Neural progenitor cell (in vitro differentiated cells): ENCODE data around the gene TVP23B. TPM values are rescaled to one million over a fixed set of nuclear protein-coding genes. Genes with fewer than 3 reads are reported as not detected.
"Not testable (repeated sequence)": the region's sequence is repeated elsewhere in the genome, so short reads cannot be mapped to it uniquely, and the experiment has no call there.

Experiments used
- DNase-seq: peaks from one replicate; pipeline ENCODE4 v3.0.0-alpha.2; 2016; ENCODE audit warnings: low spot score
- H2AFZ ChIP-seq: fragments of 200-600 bp; sonication (generic); replicated peaks from 2 replicates; pipeline ENCODE4 v1.6.1; 2016; ENCODE audit warnings: antibody characterized with exemption
- H3F3A ChIP-seq: fragments of 200-600 bp; sonication (generic); 2 replicates; pipeline ENCODE4 v1.6.1; 2016; ENCODE audit warnings: antibody characterized with exemption, low read depth
- H3K27ac ChIP-seq: fragments of 200-600 bp; sonication (generic); 2 replicates; pipeline ENCODE4 v1.5.1; 2016; ENCODE audit warnings: mild to moderate bottlenecking
- H3K27me3 ChIP-seq: fragments of 200-600 bp; sonication (generic); 2 replicates; pipeline ENCODE4 v1.6.1; 2016; ENCODE audit warnings: mild to moderate bottlenecking, moderate library complexity
- H3K36me3 ChIP-seq: fragments of 200-600 bp; sonication (generic); 2 replicates; pipeline ENCODE4 v1.5.1; 2016
- H3K4me1 ChIP-seq: fragments of 200-600 bp; sonication (generic); 2 replicates; pipeline ENCODE4 v1.6.1; 2016; ENCODE audit warnings: mixed run types
- H3K4me2 ChIP-seq: fragments of 200-600 bp; sonication (generic); 2 replicates; pipeline ENCODE4 v1.6.1; 2016
- H3K4me3 ChIP-seq: fragments of 200-600 bp; sonication (generic); 2 replicates; pipeline ENCODE4 v1.5.1; 2016
- H3K79me2 ChIP-seq: fragments of 200-600 bp; sonication (generic); 2 replicates; pipeline ENCODE4 v1.6.1; 2016; ENCODE audit warnings: low read depth
- H3K9ac ChIP-seq: fragments of 200-600 bp; sonication (generic); 2 replicates; pipeline ENCODE4 v1.6.1; 2016
- H3K9me3 ChIP-seq: fragments of 200-600 bp; sonication (generic); 2 replicates; pipeline ENCODE4 v1.5.1; 2016; ENCODE audit warnings: low read depth
- H4K20me1 ChIP-seq: fragments of 200-600 bp; sonication (generic); 2 replicates; pipeline ENCODE4 v1.6.1; 2016; ENCODE audit warnings: low read depth
- H3K27ac Mint-ChIP-seq: 3 replicates; pipeline ENCODE4 v1.8.0; 2021; ENCODE audit warnings: mixed read lengths
- H3K27me3 Mint-ChIP-seq: 2 replicates; pipeline ENCODE4 v1.8.0; 2022; ENCODE audit warnings: low read depth, mild to moderate bottlenecking, inconsistent platforms, moderate library complexity, mixed read lengths; ENCODE audit not compliant: insufficient read depth
- H3K36me3 Mint-ChIP-seq: 3 replicates; pipeline ENCODE4 v1.8.0; 2021; ENCODE audit warnings: mixed read lengths
- H3K4me1 Mint-ChIP-seq: 3 replicates; pipeline ENCODE4 v1.8.0; 2021; ENCODE audit warnings: mixed read lengths
- H3K4me3 Mint-ChIP-seq: 3 replicates; pipeline ENCODE4 v1.8.0; 2021; ENCODE audit warnings: mild to moderate bottlenecking, moderate library complexity, mixed read lengths
- H3K9me3 Mint-ChIP-seq: 3 replicates; pipeline ENCODE4 v1.8.0; 2020; ENCODE audit warnings: mixed read lengths
- CTCF ChIP-seq: fragments of 200-600 bp; sonication (generic); IDR thresholded peaks from 2 replicates; pipeline ENCODE4 v1.5.1; 2017; ENCODE audit warnings: antibody characterized with exemption, mild to moderate bottlenecking
- total RNA-seq: library from RNA; depleted of rRNA; stranded (reverse); fragments of >200 nt; gene quantifications from 2 replicates; pipeline ENCODE4 v1.2.3, GENCODE V29; 2015; ENCODE audit warnings: low replicate concordance

Gene TVP23B
- total RNA-seq, 1 donor from 2014 or later = 49.6 TPM

GRCh38 chr17:18791402-18791801 is 10.4 kb downstream of the TVP23B start:
- not testable (repeated sequence) for H3K27ac ChIP-seq, H3K27me3 Mint-ChIP-seq, H3K36me3 Mint-ChIP-seq, H3K27me3 ChIP-seq, H3K4me1 ChIP-seq, H3F3A ChIP-seq, H2AFZ ChIP-seq, DNase-seq, H3K4me2 ChIP-seq, H3K36me3 ChIP-seq, H3K9ac ChIP-seq, H3K4me1 Mint-ChIP-seq, H3K9me3 ChIP-seq, H3K27ac Mint-ChIP-seq, H3K9me3 Mint-ChIP-seq, H3K4me3 ChIP-seq, H4K20me1 ChIP-seq, H3K4me3 Mint-ChIP-seq
- peak; percentile 25 for TF ChIP-seq CTCF
- H3K79me2 ChIP-seq = peaks cover 27% of the 10 kb centered on the region

GRCh38 chr17:18794841-18795240 is 13.9 kb downstream of the TVP23B start:
- H3K9me3 ChIP-seq, H3K4me1 Mint-ChIP-seq, H3K4me1 ChIP-seq, H3K27me3 Mint-ChIP-seq, DNase-seq, H3F3A ChIP-seq, H2AFZ ChIP-seq, H3K9ac ChIP-seq, H3K9me3 Mint-ChIP-seq, H3K4me3 Mint-ChIP-seq, H3K4me3 ChIP-seq, H4K20me1 ChIP-seq, H3K27me3 ChIP-seq, H3K4me2 ChIP-seq, H3K36me3 ChIP-seq, H3K27ac Mint-ChIP-seq: not testable (repeated sequence)
- peaks cover 13% of the 10 kb centered on the region for H3K79me2 ChIP-seq
- peaks cover 10% of the 10 kb centered on the region for H3K36me3 Mint-ChIP-seq
- peak overlapping the region; percentile 23 for H3K27ac ChIP-seq

GRCh38 chr17:18796887-18797286 is 15.9 kb downstream of the TVP23B start:
- H3K4me3 Mint-ChIP-seq, H3K27me3 ChIP-seq: not testable (repeated sequence)

GRCh38 chr17:18803458-18804245 is 22.7 kb downstream of the TVP23B start:
- not testable (repeated sequence) for H3K9me3 Mint-ChIP-seq, H3K9ac ChIP-seq, H3K4me2 ChIP-seq, H3F3A ChIP-seq, H3K27me3 ChIP-seq, H3K4me3 ChIP-seq, DNase-seq, H2AFZ ChIP-seq, H3K27ac ChIP-seq, H3K4me1 Mint-ChIP-seq, H3K4me3 Mint-ChIP-seq, H3K79me2 ChIP-seq, H3K27me3 Mint-ChIP-seq, H3K9me3 ChIP-seq, H3K36me3 ChIP-seq, H4K20me1 ChIP-seq, H3K4me1 ChIP-seq, H3K27ac Mint-ChIP-seq
- peaks cover 10% of the 10 kb centered on the region for H3K36me3 Mint-ChIP-seq

More at GRCh38 chr17:18796887-18797286, 15.9 kb downstream of the TVP23B start:
- not testable (repeated sequence) for H3K4me3 ChIP-seq, DNase-seq, H3K4me1 Mint-ChIP-seq, H2AFZ ChIP-seq, H3K27ac ChIP-seq, H4K20me1 ChIP-seq, H3K9me3 Mint-ChIP-seq, H3K36me3 ChIP-seq, H3K27ac Mint-ChIP-seq, H3K4me2 ChIP-seq, H3K27me3 Mint-ChIP-seq, H3K4me1 ChIP-seq, H3K9me3 ChIP-seq, H3F3A ChIP-seq, H3K9ac ChIP-seq
- H3K79me2 ChIP-seq = peaks cover 13% of the 10 kb centered on the region
- peaks cover 12% of the 10 kb centered on the region for H3K36me3 Mint-ChIP-seq

- H3K27me3 ChIP-seq, H3K27ac ChIP-seq, H4K20me1 ChIP-seq, H3F3A ChIP-seq, H3K4me1 ChIP-seq, H3K36me3 Mint-ChIP-seq, H3K4me3 Mint-ChIP-seq, H3K27ac Mint-ChIP-seq, H3K9me3 Mint-ChIP-seq, H2AFZ ChIP-seq, H3K27me3 Mint-ChIP-seq, H3K9ac ChIP-seq, H3K79me2 ChIP-seq, DNase-seq, H3K4me1 Mint-ChIP-seq, H3K36me3 ChIP-seq, H3K4me2 ChIP-seq, H3K4me3 ChIP-seq, H3K9me3 ChIP-seq: not testable (repeated sequence)
Observed at GRCh38 chr17:18815924-18816323, 34.9 kb downstream of the TVP23B start.
